Adrenal gland (tissue), 5 donors: ENCODE results near the gene ORMDL1.

Experiments
- POLR2A ChIP-seq, 2 donors: fragments of 450-650 bp; IDR thresholded peaks; one replicate each; pipeline ENCODE4 v1.6.1; 2017; ENCODE audit warnings: antibody characterized with exemption in 2 of 2, mild to moderate bottlenecking in 2 of 2, moderate library complexity in 1 of 2
- TF ChIP-seq, protein P1 (sequence below), 6 experiments: fragments of 450-650 bp in 4 of 6; fragments of 200-600 bp in 2 of 6; sonication (generic) in 1 of 6; IDR thresholded peaks; 1 replicate in 5 of 6; 2 replicates in 1 of 6; pipeline versions ENCODE4 v1.5.1 to v1.8.0; 2016 to 2021; ENCODE audit warnings: antibody characterized with exemption in 6 of 6, mild to moderate bottlenecking in 2 of 6, moderate library complexity in 1 of 6
- donor health status: DM: no; HTN: no; CAD: no.

DNA sequence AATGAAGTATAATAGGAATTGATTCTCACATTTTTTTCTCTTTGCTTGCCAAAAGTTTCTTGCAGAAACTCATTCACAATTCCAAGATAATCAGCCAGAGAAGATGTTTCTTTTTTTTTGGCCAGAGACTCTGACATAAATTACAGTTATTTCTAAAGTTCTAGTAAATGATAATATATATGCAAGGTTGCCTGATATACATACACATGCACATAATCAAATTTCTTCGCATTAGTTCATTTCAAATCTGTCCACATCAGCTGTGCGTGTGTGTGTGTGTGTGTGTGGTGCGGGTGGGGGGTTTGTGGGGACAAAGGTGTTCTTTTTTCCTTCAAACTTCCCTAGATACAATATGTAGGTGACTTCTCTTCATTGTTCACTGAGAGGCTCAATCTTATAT lies 54.7 kb downstream of the ORMDL1 start:
- TF ChIP-seq, protein P1, sequence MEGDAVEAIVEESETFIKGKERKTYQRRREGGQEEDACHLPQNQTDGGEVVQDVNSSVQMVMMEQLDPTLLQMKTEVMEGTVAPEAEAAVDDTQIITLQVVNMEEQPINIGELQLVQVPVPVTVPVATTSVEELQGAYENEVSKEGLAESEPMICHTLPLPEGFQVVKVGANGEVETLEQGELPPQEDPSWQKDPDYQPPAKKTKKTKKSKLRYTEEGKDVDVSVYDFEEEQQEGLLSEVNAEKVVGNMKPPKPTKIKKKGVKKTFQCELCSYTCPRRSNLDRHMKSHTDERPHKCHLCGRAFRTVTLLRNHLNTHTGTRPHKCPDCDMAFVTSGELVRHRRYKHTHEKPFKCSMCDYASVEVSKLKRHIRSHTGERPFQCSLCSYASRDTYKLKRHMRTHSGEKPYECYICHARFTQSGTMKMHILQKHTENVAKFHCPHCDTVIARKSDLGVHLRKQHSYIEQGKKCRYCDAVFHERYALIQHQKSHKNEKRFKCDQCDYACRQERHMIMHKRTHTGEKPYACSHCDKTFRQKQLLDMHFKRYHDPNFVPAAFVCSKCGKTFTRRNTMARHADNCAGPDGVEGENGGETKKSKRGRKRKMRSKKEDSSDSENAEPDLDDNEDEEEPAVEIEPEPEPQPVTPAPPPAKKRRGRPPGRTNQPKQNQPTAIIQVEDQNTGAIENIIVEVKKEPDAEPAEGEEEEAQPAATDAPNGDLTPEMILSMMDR (IDR thresholded peaks at IDR 0.05): no peak
- no peak for TF ChIP-seq POLR2A (IDR thresholded peaks at IDR 0.05)
